ENCODE measurements around the gene LYRM1.
A peak's percentile ranks its signal among the peaks of the same experiment; 100 is the strongest.

LYRM1 gene, protein sequence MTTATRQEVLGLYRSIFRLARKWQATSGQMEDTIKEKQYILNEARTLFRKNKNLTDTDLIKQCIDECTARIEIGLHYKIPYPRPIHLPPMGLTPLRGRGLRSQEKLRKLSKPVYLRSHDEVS

DNA sequence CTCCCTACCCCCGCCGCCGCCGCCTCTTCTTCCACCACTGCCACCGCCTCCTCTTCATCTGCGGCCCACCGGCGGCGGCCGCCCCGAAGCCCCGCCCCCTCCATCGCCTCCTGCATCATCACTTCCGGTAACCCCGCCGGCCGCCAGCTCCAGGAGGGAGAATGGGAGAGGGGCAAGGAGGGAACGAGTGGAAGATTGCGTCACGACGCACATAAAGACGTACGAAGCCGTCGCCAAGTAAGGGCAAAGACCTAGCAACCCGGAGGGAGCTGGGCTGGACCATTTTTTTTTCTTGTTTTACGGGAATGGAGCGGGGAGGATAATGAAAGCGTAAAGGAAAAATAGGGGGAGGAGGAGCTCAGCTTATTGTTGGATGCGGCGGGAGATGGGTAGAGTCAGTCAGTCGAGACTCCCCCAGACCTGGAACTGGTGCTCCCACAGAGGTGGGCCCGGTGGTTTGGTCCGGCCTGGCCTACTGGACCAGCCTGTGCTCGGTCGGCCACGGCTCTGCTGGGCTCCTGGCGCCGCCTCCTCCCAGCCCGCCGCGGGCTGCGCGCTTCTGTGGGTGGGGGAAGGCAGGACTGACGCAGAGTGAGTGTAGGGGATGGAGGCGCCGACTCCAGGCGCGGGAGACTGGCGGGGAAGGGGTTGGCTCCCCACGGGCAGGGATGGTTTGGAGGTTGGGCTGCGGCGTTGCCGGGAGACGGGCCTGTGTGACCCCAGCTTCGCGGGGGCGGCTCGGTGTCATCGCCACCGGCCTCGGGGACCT, at the start of gene LYRM1, which contains the start of gene DCUN1D3:
Gene LYRM1, plus strand, starts transcription at position 473 of the 769 bp plus-strand sequence. CDS start 14,785 bp downstream, outside the sequence.
Gene DCUN1D3, minus strand, starts transcription at position 60 of the 769 bp plus-strand sequence. CDS start 37,820 bp downstream, outside the sequence.
- TF ChIP-seq, protein P1, sequence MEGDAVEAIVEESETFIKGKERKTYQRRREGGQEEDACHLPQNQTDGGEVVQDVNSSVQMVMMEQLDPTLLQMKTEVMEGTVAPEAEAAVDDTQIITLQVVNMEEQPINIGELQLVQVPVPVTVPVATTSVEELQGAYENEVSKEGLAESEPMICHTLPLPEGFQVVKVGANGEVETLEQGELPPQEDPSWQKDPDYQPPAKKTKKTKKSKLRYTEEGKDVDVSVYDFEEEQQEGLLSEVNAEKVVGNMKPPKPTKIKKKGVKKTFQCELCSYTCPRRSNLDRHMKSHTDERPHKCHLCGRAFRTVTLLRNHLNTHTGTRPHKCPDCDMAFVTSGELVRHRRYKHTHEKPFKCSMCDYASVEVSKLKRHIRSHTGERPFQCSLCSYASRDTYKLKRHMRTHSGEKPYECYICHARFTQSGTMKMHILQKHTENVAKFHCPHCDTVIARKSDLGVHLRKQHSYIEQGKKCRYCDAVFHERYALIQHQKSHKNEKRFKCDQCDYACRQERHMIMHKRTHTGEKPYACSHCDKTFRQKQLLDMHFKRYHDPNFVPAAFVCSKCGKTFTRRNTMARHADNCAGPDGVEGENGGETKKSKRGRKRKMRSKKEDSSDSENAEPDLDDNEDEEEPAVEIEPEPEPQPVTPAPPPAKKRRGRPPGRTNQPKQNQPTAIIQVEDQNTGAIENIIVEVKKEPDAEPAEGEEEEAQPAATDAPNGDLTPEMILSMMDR (conservative IDR thresholded peaks at IDR 0.05), result no peak
- peak within 1 kb of the TSS; percentile 87 for H3K27ac ChIP-seq

DNA sequence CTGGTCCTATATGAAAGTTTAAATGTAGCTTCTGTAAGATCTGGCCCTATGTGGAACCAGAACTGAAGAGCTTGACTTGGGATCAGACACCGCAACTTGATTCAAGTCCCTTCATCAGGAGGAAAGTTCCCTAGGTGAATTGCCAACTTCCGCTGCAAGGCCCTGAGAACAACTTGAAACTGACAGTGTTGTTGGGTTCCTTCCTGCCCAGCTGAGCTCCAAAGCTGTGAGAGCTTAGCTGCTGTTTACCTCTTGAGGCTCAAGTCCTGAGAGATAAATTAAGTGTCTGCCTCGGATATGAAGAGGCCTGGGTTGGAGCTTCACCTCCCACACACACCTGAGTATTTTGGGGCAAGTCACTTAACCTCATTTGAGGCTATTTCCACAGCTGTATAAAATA, 49.6 kb upstream of the LYRM1 start:
- TF ChIP-seq, protein P1 (conservative IDR thresholded peaks at IDR 0.05), result no peak
- no peak overlapping the region for H3K27ac ChIP-seq

DNA sequence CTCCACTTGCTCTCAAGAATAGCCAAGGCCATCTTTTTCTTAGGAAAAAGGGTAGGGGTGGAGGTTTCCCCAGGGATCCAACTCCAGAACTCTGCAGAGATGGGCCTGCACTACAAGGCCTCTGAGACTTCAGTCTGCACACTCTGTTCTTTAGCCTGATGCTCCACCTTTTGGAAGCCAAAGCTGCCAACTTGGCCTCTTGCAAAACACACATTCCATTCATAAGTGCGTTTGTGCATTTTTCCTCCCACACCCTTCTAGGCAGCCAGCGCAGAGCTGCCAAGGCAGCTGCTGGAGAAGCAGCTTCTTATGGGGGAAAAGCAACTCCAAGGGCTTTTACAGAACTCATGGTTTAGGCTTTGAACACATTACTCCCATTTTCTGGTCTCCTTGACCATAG, 49.0 kb upstream of the LYRM1 start:
- H3K27ac ChIP-seq, result no peak overlapping the region
- TF ChIP-seq, protein P1 (conservative IDR thresholded peaks at IDR 0.05), result no peak

DNA sequence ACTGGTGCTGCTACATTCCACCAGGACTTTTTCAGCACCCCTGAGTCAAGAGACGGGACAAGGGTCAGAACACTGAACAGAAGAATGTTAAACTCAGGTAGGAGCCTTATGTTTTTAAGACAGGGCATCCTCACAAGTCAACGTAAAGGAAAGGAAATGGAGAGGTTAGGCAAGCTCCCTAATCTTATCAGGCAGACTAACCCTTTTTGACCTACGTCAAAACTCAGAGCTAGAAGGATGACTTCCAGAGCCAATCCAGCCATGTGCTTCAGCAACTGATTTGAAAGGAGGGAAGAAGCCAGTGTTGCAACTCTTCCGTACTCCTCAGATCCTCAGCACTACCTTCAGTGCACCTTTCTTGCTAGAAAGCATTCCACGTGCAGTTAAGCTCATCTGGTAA, 47.4 kb upstream of the LYRM1 start:
- TF ChIP-seq, protein P1 (conservative IDR thresholded peaks at IDR 0.05), result no peak
- H3K27ac ChIP-seq, result no peak overlapping the region

DNA sequence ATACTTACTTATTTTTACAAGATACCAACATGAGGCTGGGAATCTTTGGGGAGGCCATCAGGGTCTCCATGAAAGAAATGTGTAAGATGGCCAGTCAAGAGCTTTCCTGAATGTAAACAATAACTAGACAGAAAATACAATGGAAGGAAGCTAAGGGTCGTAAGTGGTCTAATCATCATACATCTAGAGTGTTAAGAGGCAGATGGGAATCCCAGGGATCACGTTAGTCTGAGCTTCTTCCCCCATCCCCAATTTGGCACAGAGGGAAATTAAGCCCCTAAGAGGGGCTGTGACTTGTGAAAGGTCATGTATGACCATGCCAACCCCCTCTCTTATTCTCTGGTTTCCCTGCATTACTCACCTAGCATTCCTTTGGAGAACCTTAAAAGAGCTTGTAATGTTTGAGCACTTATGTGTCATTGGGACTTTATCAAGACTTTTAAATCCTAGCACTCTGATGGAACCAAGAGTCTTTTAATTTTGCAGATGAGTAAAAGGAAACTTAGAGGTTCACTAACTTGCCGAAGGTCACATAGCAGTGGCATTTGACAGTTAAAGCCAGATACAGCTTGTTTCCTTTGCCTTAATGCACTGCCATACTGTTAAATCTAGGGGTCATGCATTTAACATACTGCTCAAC, 46.5 kb upstream of the LYRM1 start:
- no peak overlapping the region for H3K27ac ChIP-seq
- TF ChIP-seq, protein P1 (conservative IDR thresholded peaks at IDR 0.05), result no peak

DNA sequence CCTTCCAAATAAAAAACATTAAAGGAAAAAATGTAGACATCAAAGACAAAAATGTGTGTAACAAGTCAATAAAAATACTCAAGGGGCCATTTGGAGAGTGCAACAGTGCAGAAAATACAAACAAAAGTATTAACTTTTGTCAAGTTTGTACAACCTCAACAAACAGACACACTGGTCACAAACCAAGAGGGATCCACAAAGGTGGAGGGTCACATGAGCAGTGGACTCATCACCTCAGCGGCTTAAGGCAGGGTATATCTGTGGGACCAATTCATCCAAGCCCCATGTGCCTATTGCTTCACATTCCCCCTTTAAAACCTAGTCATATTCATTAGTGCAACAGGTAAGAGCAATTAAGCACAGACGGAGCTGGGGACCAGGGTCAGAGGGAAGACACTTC, 45.6 kb upstream of the LYRM1 start:
- TF ChIP-seq, protein P1 (conservative IDR thresholded peaks at IDR 0.05), result no peak
- no peak overlapping the region for H3K27ac ChIP-seq

DNA sequence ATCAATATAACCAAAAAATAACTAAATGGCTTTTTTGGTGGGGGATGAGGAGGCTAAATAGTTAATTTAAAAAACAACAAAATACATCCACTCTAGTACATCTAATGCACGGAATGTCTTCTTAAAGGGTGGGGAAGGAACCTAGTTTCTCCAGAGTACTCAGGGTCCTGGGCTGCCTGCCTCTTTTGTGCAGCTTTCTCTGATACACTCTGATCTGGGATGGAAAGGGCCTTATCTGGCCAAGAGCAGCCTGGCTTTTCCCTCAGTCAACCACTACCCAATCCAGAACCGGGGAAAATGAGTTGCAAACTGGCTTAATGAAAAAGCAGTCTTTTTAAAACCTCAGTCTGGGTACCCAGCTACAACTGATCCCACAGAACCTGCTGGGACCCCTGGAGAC, 43.3 kb upstream of the LYRM1 start:
- TF ChIP-seq, protein P1 (conservative IDR thresholded peaks at IDR 0.05), result no peak
- H3K27ac ChIP-seq, result no peak overlapping the region
